Nephron (organoid): ENCODE measurements around the gene RBBP8.

ENCODE experiments used
- H3K27ac Mint-ChIP-seq, 3 experiments: 2 replicates each; pipeline ENCODE4 v1.8.0; 2020; ENCODE audit warnings: mixed read lengths in 3 of 3, mild to moderate bottlenecking in 2 of 3, moderate library complexity in 1 of 3
- H3K27me3 Mint-ChIP-seq: 2 replicates; pipeline ENCODE4 v1.8.0; 2021; ENCODE audit warnings: low read depth, mild to moderate bottlenecking, moderate library complexity, mixed read lengths
- H3K36me3 Mint-ChIP-seq: 2 replicates; pipeline ENCODE4 v1.8.0; 2020; ENCODE audit warnings: low read depth, mixed read lengths
- H3K4me1 Mint-ChIP-seq: 2 replicates; pipeline ENCODE4 v1.8.0; 2020; ENCODE audit warnings: mixed read lengths
- H3K4me3 Mint-ChIP-seq, 3 experiments: 2 replicates each; pipeline ENCODE4 v1.8.0; 2020; ENCODE audit warnings: mild to moderate bottlenecking in 3 of 3, mixed read lengths in 3 of 3, moderate library complexity in 2 of 3
- H3K9me3 Mint-ChIP-seq: 2 replicates; pipeline ENCODE4 v1.8.0; 2020; ENCODE audit warnings: mixed read lengths
- TF ChIP-seq, protein P1 (sequence below), 3 experiments: fragments of 200-600 bp; sonication (generic); IDR thresholded peaks; one replicate each; pipeline ENCODE4 v1.5.0; 2021; ENCODE audit warnings: antibody characterized with exemption in 3 of 3; ENCODE audit not compliant: unreplicated experiment in 3 of 3

Gene RBBP8

DNA sequence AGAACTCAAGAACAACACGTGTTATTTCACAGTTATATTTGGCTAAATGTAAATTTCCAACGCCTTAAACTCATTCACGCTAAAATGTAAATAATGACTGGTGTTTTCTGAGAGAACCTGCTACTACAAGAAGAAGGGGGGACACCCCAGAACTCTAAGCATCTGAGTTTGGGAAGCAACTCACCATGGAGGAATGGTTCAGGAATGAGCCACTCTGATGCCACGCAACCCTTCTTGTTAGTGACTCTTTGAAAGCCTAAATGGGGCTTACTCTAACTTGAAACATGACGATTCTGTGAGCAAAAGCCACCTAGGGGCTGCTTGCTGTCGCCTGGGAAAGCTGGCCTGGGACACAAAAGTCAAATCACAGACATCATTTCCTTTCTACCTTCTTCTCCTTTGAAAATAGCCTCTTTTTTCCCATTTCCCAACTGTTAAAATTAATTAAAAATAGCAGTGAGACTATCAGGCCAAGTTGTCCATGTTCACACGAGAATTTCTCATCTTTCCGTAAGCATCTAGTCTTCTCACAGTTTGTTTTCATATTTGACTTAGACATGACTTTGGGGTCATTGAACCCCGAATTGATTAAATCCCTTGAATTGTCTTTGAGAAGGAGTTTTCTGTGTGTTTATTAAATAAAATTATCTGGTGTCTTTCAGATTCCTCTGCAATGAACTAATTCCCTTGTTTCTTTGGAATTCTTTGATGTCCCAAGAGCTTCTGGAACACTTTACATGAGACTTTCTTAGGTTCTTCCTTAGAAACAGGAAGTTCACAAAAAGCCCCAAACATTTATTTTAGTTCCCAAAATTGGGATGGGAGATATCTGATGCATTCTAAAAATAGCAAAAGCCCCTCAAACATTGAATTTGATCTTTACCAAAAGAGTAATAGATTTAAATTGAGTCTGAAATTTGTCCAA lies 126.7 kb downstream of the RBBP8 start:
- Mint-ChIP-seq H3K36me3 (no peaks in the 10 kb centered on the region), H3K27me3 (peaks cover 10% of the 10 kb centered on the region), H3K9me3 (peaks cover 8% of the 10 kb centered on the region), H3K4me3 (no peak overlapping the region), H3K27ac (no peak overlapping the region), H3K4me1 (no peaks in the 10 kb centered on the region)
- TF ChIP-seq, protein P1, sequence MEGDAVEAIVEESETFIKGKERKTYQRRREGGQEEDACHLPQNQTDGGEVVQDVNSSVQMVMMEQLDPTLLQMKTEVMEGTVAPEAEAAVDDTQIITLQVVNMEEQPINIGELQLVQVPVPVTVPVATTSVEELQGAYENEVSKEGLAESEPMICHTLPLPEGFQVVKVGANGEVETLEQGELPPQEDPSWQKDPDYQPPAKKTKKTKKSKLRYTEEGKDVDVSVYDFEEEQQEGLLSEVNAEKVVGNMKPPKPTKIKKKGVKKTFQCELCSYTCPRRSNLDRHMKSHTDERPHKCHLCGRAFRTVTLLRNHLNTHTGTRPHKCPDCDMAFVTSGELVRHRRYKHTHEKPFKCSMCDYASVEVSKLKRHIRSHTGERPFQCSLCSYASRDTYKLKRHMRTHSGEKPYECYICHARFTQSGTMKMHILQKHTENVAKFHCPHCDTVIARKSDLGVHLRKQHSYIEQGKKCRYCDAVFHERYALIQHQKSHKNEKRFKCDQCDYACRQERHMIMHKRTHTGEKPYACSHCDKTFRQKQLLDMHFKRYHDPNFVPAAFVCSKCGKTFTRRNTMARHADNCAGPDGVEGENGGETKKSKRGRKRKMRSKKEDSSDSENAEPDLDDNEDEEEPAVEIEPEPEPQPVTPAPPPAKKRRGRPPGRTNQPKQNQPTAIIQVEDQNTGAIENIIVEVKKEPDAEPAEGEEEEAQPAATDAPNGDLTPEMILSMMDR (IDR thresholded peaks at IDR 0.05; ENCODE audit: unreplicated experiment in 3 of 3) = no peak

DNA sequence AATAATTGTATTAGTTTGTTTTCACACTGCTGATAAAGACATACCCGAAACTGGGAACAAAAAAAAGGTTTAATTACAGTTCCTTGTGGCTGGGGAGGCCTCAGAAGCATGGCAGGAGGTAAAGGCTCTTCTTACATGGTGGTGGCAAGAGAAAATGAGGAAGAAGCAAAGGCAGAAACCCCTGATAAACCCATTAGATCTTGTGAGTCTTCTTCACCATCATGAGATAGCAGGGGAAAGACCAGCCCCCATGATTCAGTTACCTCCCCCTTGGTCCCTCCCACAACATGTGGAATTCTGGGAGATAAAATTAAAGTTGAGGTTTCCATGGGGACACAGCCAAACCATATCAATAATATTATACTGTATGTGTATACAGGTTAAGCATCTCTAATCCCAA lies 128.9 kb downstream of the RBBP8 start:
- H3K36me3 Mint-ChIP-seq = no peaks in the 10 kb centered on the region
- peaks cover 8% of the 10 kb centered on the region for H3K4me1 Mint-ChIP-seq
- no peak overlapping the region for H3K4me3 Mint-ChIP-seq
- H3K27ac Mint-ChIP-seq = no peak overlapping the region
- H3K9me3 Mint-ChIP-seq = peaks cover 13% of the 10 kb centered on the region
- TF ChIP-seq, protein P1 (IDR thresholded peaks at IDR 0.05; ENCODE audit: unreplicated experiment in 3 of 3) = no peak
- no peaks in the 10 kb centered on the region for H3K27me3 Mint-ChIP-seq

DNA sequence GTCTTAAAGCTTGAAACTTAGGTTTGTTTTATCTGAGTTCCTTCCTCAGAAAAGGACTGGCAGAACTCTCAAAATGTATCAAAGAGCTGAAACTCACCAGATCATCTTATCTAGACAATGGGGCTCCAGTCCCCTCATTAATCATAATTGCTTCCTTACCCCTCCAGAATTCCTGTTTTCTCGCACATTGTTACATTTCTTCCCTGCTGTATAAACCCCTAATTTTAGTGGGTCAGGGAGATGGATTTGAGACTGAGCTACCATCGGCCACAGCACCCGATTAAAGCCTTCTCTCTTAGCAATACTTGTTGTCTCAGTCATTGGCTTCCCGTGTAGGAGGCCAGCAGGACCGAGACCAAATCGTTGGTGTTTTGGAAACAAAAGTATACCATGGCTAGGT lies 130.4 kb downstream of the RBBP8 start:
- TF ChIP-seq, protein P1 (IDR thresholded peaks at IDR 0.05; ENCODE audit: unreplicated experiment in 3 of 3) = no peak
- Mint-ChIP-seq H3K4me1 (peaks cover 8% of the 10 kb centered on the region), H3K36me3 (no peaks in the 10 kb centered on the region), H3K27me3 (no peaks in the 10 kb centered on the region), H3K4me3 (no peak overlapping the region), H3K9me3 (peaks cover 13% of the 10 kb centered on the region), H3K27ac (no peak overlapping the region)

DNA sequence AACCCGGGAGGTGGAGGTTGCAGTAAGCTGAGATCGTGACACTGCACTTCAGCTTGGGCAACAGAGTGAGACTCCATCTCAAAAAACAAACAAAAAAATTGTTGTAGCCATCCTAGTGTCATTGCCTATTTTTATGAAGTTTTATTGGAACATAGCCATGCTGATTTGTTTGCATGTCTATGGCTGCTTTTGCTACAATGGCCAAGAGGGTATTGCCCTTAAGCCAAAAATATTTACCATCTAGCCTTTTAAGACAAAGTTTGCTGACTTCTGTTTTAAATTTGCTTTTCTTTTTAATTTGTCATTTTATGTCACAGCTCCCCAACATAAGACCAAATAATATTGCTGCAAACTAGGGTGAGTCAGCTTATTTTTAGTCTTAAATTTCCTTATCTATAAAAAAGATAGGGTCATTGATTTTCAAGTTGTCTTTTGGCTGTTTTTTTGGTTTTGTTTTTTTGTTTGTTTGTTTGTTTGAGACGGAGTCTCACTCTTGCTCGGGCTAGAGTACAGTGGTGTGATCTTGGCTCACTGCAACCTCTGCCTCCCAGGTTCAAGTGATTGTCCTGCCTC lies 132.2 kb downstream of the RBBP8 start:
- Mint-ChIP-seq H3K27ac (no peak overlapping the region), H3K27me3 (no peaks in the 10 kb centered on the region), H3K36me3 (no peaks in the 10 kb centered on the region), H3K9me3 (peaks cover 13% of the 10 kb centered on the region), H3K4me3 (no peak overlapping the region), H3K4me1 (peaks cover 8% of the 10 kb centered on the region)
- TF ChIP-seq, protein P1 (IDR thresholded peaks at IDR 0.05; ENCODE audit: unreplicated experiment in 3 of 3) = no peak

DNA sequence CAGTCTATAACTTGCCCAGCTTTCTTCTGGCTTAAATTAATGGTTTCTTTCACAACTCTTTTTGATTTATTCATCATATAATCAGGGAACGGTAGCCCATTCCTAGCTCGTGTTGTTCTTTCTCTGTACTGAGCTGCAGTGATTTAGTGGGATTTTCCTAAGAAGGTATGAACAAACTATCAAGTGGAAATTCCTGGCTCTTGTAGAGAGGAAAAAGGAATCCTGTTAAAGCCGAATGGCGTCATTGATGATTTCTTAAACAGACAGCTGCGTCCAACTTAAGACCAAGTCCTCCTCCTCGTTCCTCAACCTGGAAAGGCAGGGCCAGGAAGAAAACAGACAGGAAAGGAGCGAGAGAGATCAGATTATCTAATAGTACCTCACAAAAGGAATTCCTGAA lies 132.9 kb downstream of the RBBP8 start:
- Mint-ChIP-seq H3K27ac (no peak overlapping the region), H3K9me3 (peaks cover 13% of the 10 kb centered on the region)
- TF ChIP-seq, protein P1 (IDR thresholded peaks at IDR 0.05; ENCODE audit: unreplicated experiment in 3 of 3) = no peak

More for the DNA sequence above, 132.9 kb downstream of the RBBP8 start:
- H3K36me3 Mint-ChIP-seq = no peaks in the 10 kb centered on the region
- peaks cover 8% of the 10 kb centered on the region for H3K4me1 Mint-ChIP-seq
- peaks cover 4% of the 10 kb centered on the region for H3K27me3 Mint-ChIP-seq
- no peak overlapping the region for H3K4me3 Mint-ChIP-seq
